Mucosa of stomach (tissue), 1 donor: ENCODE results near the gene HGFAC.
"Not testable (repeated sequence)": the region's sequence is repeated elsewhere in the genome, so short reads cannot be mapped to it uniquely, and the experiment has no call there.

ENCODE experiments used
- H3K27me3 ChIP-seq: one replicate; pipeline ENCODE4 v1.7.0; 2013; ENCODE audit warnings: mild to moderate bottlenecking, low read length; ENCODE audit not compliant: control insufficient read depth, insufficient read depth
- H3K36me3 ChIP-seq: one replicate; pipeline ENCODE4 v1.7.0; 2013; ENCODE audit warnings: low read length; ENCODE audit not compliant: control insufficient read depth, insufficient read depth
- H3K4me1 ChIP-seq: one replicate; pipeline ENCODE4 v1.7.0; 2013; ENCODE audit warnings: mild to moderate bottlenecking, low read length; ENCODE audit not compliant: control insufficient read depth, insufficient read depth
- H3K4me3 ChIP-seq: one replicate; pipeline ENCODE4 v1.7.0; 2013; ENCODE audit warnings: low read length
- H3K9ac ChIP-seq: one replicate; pipeline ENCODE4 v1.7.0; 2013; ENCODE audit warnings: mild to moderate bottlenecking, low read length, moderate library complexity
- H3K9me3 ChIP-seq: one replicate; pipeline ENCODE4 v1.7.0; 2013; ENCODE audit warnings: mild to moderate bottlenecking, low read length, moderate library complexity; ENCODE audit not compliant: control insufficient read depth
- donor health status: Pancreatic carcinoma.

HGFAC gene

DNA sequence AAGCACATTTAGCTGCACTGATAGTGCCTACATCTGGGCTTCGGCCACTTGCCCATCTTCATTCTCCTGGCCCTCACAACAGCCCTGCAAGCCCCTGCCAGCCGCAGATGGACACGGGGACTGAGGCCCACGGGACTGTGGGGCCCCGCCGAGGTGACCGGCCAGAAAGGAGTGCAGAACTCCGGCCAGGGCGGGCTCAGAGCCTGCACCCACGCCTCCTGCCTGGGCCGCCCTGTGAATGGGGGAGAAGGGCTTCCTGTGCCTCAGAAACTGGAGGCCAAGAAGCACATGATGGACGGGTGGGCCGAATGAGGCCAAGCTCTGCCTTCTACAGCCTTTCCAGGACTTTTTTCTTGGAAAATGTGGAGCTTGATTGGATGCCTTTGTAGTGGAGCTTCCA, 35.7 kb upstream of the HGFAC start:
- Histone ChIP-seq H3K36me3 (no peaks in the 10 kb centered on the region), H3K4me1 (no peaks in the 10 kb centered on the region), H3K27me3 (no peaks in the 10 kb centered on the region)

GRCh38 chr4:3406431-3406830, 35.3 kb upstream of the HGFAC start:
- H3K36me3 ChIP-seq: no peaks in the 10 kb centered on the region
- H3K4me1 ChIP-seq: no peaks in the 10 kb centered on the region
- no peak overlapping the region for H3K9ac ChIP-seq

More for the DNA sequence above, 35.7 kb upstream of the HGFAC start:
- H3K4me3 ChIP-seq: no peak overlapping the region
- no peak overlapping the region for H3K9ac ChIP-seq
- no peaks in the 10 kb centered on the region for H3K9me3 ChIP-seq

GRCh38 chr4:3407171-3407771, 34.5 kb upstream of the HGFAC start:
- Histone ChIP-seq H3K9me3 (no peaks in the 10 kb centered on the region), H3K27me3 (no peaks in the 10 kb centered on the region), H3K4me3 (no peak overlapping the region), H3K36me3 (no peaks in the 10 kb centered on the region), H3K4me1 (no peaks in the 10 kb centered on the region), H3K9ac (no peak overlapping the region)

More at GRCh38 chr4:3406431-3406830, 35.3 kb upstream of the HGFAC start:
- Histone ChIP-seq H3K27me3 (no peaks in the 10 kb centered on the region), H3K4me3 (no peak overlapping the region), H3K9me3 (no peaks in the 10 kb centered on the region)

DNA sequence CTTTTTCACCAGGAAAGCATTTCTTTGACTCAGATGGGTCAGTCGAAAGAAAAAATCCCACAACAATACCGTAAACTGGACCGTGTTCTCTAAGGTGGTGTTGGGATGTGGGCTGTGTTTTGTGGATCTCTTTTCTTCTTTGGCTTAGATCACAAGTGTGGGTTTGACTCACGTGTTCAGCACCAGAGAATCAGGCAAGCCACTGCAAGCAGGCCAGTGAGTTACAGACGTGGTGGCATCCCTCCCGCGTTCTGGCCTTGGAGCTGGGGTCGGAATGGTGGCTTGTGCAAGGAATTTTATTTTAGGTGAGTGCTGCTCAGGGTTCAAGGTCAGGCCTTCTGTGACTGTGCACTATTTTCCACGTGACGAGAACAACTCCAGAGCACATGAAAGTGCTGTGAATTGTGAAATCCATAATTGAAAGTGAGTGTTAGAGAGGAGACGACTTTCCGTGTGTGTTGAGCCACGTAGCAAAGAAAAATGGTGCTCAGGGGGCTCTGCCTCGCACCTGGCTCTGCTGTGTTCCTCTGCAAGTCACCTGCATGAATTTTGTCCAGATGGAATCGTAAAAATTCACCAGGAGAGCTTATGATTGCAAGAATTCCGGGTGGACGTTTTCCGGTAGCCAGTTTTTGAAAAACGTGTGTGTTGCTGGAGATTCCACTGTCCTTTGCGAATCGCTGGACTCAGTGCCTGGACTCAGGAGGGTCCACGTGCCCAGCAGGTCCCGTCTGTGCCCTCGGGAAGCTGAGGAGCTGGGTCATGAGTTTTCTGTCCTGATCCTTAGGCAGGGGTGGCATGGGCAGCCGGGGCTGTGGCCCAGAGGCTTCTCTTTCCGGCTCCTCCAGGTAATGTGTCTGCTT, 33.6 kb upstream of the HGFAC start:
- Histone ChIP-seq H3K9me3 (no peaks in the 10 kb centered on the region), H3K4me1 (no peaks in the 10 kb centered on the region), H3K4me3 (no peak overlapping the region), H3K9ac (no peak overlapping the region), H3K27me3 (no peaks in the 10 kb centered on the region), H3K36me3 (no peaks in the 10 kb centered on the region)

DNA sequence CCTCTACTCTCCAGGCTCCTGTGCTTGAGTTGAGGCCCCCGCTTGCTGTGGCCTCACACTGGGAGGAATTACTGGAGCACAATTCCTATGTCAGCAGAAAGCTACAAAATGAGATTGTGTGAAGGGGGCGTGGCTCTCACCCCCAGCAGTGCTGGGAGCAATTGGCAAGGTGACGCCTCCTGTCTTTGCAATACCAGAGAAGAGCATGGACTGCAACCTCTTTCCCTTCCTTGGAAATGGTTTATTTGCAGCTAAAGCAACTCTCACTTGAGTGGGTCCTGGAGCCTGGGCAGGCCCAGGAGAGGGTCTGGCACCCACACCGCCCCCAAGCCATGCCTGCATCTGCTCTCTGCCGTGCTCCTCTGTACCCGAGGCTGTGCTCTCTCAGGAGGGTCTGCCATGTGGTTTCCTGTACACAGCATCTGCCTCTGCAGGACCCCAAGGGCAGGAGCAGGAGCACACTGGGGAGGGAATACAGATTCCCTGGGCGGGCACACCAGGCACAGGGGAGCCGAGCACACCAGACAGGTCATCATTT, 32.9 kb upstream of the HGFAC start:
- Histone ChIP-seq H3K9ac (no peak overlapping the region), H3K36me3 (no peaks in the 10 kb centered on the region), H3K9me3 (no peaks in the 10 kb centered on the region), H3K4me3 (no peak overlapping the region), H3K27me3 (no peaks in the 10 kb centered on the region), H3K4me1 (no peaks in the 10 kb centered on the region)

GRCh38 chr4:3409571-3410091, 32.1 kb upstream of the HGFAC start:
- H3K9ac ChIP-seq: no peak overlapping the region
- no peaks in the 10 kb centered on the region for H3K36me3 ChIP-seq
- no peaks in the 10 kb centered on the region for H3K27me3 ChIP-seq
- H3K4me3 ChIP-seq: no peak overlapping the region
- no peaks in the 10 kb centered on the region for H3K4me1 ChIP-seq
- H3K9me3 ChIP-seq: no peaks in the 10 kb centered on the region

DNA sequence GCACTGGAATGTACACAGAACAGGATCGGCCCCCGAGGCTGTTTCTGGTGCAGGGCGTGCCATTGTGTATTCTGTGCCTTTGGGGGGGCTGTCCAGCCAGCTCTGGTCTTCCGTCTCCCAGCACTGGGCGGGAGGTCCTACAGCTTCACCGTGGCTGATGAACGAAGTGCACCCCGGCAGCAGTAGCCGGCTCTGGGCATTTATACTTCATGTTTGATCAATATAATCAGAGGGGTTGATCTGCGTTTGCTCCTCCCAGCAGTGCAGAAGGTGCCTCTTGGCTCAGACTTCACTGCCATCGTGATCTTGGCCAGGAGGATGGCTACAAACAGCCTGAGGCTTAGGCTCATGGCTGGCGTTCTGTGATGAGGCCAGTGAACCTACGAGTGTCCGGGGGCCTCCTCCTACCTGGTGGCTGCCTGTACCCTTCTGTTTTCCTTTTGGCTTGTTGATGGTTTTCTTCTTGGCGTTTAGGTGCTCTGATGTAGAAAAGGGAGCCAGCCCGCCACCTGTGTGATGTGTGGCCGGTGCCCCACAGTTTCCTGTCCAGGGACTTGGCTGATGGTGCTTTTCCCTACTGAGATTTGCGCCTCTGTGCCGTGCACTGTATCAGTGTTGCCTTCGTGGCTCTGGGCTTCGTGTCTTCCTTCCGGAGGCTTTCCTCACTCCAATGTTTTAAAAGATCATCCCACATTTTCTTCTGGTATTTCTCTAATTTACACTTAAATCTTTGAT, 31.2 kb upstream of the HGFAC start:
- Histone ChIP-seq H3K9ac (no peak overlapping the region), H3K4me3 (no peak overlapping the region), H3K27me3 (no peaks in the 10 kb centered on the region), H3K9me3 (no peaks in the 10 kb centered on the region), H3K4me1 (no peaks in the 10 kb centered on the region), H3K36me3 (no peaks in the 10 kb centered on the region)

- H3K9ac ChIP-seq, H3K9me3 ChIP-seq, H3K27me3 ChIP-seq, H3K36me3 ChIP-seq, H3K4me3 ChIP-seq, H3K4me1 ChIP-seq: not testable (repeated sequence)
These were observed 30.6 kb upstream of the HGFAC start for GRCh38 chr4:3411190-3411589.

DNA sequence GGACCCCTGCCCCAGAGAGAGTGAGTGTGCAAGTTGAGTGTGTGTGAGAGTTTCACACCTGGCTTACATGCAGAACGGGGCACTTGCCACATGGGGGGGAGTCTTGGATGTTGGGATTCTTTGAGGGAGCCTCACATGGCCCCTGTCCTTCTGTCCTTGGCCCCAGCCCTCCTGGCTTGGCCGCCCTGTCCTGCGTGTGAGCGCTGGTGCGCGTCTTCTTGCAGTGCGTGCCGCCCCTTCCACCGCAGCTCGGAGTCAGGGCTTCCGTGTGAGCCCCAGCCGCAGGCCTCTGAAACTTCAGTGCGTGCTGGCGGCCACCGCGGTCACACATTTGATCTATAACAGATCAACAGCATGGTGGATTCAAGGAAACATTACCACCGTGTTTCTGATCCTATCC, 30.1 kb upstream of the HGFAC start:
- H3K9me3 ChIP-seq: no peaks in the 10 kb centered on the region
- H3K27me3 ChIP-seq: no peaks in the 10 kb centered on the region
- no peak overlapping the region for H3K4me3 ChIP-seq
- no peaks in the 10 kb centered on the region for H3K36me3 ChIP-seq
- H3K4me1 ChIP-seq: no peaks in the 10 kb centered on the region
- no peak overlapping the region for H3K9ac ChIP-seq

DNA sequence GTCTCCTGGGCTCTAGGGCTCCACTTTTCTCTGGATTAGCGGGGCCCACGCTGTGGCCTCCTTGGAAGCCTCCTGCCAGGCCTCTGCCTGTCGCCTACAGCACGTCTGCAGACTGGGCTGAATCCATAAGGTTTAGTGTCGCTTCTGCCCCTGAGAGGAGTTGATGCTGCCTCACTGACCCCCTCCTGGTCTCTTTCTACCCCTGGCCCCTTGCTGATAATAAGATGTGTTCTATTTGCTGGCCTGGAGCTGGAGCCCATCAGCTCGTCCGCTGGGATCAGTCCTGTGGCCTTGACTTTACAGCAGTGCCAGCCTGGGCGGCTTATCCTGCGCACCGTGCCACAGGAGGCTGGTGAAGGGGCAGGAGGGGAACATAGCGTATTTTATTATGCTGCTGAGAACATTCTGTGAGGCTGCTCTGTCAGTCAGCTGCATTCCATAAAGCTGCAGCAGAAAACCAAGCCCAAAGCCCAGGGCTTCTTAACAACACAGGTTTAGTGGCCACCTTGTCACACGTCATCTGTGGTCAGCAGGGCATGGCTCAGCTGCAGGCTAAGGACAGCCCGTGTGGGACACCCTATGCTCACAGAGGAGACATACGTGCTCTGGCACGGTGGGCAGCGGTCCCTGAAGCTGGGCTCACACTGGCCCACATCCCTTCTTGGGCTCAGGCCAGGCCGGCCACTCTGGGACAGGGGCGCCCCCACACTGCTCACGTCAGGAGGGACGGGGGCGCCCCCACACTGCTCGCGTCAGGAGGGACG, 29.3 kb upstream of the HGFAC start:
- Histone ChIP-seq H3K36me3 (no peaks in the 10 kb centered on the region), H3K9ac (no peak overlapping the region), H3K9me3 (no peaks in the 10 kb centered on the region), H3K4me1 (no peaks in the 10 kb centered on the region), H3K4me3 (no peak overlapping the region), H3K27me3 (no peaks in the 10 kb centered on the region)

GRCh38 chr4:3413217-3413671, 28.5 kb upstream of the HGFAC start:
- Histone ChIP-seq H3K4me1 (no peaks in the 10 kb centered on the region), H3K4me3 (no peak overlapping the region), H3K27me3 (no peaks in the 10 kb centered on the region), H3K9ac (no peak overlapping the region), H3K36me3 (no peaks in the 10 kb centered on the region), H3K9me3 (no peaks in the 10 kb centered on the region)
